Thyroid gland (tissue), 4 donors: ENCODE results near the gene NOC3L.

Source experiments
- CTCF ChIP-seq, 6 experiments: fragments of 200-600 bp in 3 of 6; fragments of 450-650 bp in 3 of 6; sonication (generic) in 3 of 6; IDR thresholded peaks; one replicate each; pipeline ENCODE4 v1.5.1; 2016 to 2019; ENCODE audit warnings: antibody characterized with exemption in 6 of 6, mild to moderate bottlenecking in 2 of 6, inconsistent platforms in 1 of 6, moderate library complexity in 1 of 6
- POLR2A ChIP-seq, 2 donors: fragments of 450-650 bp; IDR thresholded peaks; one replicate each; pipeline ENCODE4 v1.6.1; 2017; ENCODE audit warnings: antibody characterized with exemption in 2 of 2, mild to moderate bottlenecking in 2 of 2, moderate library complexity in 1 of 2

DNA sequence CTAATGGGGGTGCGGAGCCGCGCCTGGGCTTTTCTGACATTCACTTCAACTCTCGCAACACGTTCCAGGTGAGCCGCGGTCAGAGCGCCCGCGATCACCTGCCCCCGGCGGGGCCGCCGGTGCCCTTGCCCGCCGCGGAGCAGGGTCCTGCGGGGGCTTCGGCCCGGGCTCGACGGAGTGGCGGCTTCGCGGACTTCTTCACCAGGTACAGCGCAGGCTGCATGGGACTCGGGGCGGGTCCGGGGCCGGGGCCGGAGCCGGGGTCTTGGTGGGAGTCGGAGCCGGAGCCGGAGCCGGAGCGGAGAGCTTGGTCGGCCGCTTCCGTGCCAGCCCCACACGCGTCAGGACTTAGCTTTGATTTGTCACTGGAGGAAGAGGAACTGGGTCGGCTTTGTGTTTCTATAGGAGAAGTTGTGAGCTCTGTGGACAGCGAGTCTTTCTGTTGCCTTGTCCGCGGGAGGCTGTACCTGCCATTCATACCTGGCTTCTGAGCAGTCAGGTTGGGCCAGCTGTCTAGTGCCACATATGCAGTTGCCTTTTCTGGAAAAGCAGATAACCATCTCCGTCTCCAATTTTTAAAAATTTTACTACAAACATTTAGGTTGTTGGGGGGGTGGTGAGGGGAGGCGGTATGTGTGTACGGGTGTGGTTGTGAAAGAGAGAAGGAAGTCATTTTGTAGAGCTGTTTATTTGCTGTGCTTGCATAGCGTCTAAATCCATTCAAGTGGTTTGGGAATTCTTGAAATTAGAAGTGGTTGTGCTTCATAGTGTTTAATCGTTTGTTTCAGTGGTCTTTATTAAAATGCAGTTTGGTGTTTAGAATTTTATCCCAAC, 40.9 kb upstream of the NOC3L start:
- TF ChIP-seq CTCF (IDR thresholded peaks at IDR 0.05) (no peak), POLR2A (IDR thresholded peaks at IDR 0.05) (peak in 1 of 2 donors; percentile 71)
